ENCODE results near the gene SACS.
"Not testable (repeated sequence)": the region's sequence is repeated elsewhere in the genome, so short reads cannot be mapped to it uniquely, and the experiment has no call there.

SACS gene

DNA sequence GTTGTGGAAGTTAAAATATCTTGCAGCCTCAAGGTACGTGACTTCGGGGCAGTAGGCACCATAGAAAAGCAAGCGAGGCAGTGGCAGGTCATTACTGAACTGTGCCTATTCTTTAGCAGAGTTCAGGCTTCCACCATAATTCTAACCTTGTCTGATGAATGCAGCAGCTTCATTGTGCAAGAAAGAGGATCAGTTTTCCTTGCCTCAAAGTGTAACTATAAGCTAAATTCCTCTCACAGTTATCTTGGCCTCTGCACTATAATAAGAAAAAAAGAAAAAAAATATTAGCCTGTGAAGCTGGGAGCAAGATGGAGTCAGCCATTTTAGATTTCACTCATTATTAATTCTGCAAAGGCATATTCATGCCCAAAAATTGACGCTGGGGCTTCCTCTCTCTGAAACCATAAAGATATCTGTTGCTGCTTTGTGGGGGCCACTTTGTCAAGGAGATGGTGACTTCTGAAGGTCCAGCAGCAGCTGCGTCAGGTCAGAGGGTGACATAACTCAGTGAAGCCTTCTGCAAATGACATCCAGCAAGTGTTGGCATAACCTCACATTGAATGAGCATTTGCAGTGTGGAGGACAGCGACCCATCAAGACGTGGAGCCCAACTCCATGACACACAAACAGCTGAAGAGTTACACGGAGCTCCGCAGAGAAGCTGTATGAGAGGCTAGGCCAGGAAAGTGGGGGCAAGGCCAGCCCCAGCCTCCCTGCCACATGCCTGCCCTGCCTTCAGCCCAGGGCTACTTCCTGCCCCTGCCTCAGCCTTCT is 23.1 kb upstream of the SACS start:
- H3K4me3 ChIP-seq (ENCODE audit: low read length) = no peak overlapping the region

DNA sequence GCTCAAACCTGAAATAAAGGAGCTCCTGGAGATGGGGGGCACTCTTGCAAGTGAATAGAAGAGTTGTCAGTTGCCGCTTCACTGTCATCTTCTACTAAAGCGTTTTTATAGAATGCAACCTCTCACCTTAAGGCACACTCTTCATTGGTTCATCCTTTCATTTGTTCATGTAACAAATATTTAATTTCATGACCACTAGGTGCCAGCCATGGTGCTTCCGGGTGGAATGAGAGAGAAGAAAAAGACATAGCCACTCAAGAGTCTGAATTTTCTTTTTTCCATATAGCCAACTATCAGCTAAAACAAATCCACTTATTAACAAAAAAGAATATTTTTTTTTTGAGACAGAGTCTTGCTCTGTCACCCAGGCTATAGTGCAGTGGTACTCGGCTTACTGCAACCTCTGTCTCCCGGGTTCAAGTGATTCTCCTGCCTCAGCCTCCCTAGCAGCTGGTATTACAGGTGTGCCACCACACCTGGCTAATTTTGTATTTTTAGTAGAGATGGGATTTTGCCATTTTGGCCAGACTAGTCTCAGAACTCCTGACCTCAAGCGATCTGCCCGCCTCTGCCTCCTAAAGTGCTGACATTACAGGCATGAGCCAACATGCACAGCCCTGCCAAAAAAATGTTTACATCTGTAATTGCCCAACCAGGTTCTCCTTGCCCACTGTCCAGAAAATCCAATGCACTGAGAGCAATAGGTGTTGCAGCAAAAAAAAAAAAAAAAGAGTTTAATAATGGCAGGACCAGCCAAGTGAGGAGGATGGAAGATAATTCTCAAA is 22.1 kb upstream of the SACS start:
- no peak overlapping the region for H3K4me3 ChIP-seq (ENCODE audit: low read length)
- no peak for DNase-seq (ENCODE audit: low read depth, low spot score)

More for the DNA sequence above, 23.1 kb upstream of the SACS start:
- no peak for DNase-seq (ENCODE audit: low read depth, low spot score)

DNA sequence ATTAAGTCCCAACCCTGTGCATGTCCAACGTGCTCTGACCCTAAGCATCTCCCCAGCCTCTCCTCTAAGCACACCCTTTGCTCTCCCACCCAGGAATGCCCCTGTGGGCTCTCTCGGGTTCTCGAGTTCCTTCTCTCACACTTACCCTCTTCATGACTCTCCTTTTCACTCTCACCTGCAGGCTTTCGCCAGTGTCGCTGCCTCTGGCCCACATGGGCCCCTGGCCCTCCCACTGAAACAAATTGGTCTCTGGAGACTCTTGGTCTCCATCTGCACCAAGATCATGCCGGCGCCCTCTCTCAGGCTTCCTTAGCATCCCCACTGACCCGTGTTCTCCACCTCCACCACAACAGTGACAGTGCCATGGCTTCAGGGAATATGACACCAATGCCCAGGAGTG is 19.6 kb upstream of the SACS start:
- no peak for DNase-seq (ENCODE audit: low read depth, low spot score)
- H3K4me3 ChIP-seq (ENCODE audit: low read length) = no peak overlapping the region

DNA sequence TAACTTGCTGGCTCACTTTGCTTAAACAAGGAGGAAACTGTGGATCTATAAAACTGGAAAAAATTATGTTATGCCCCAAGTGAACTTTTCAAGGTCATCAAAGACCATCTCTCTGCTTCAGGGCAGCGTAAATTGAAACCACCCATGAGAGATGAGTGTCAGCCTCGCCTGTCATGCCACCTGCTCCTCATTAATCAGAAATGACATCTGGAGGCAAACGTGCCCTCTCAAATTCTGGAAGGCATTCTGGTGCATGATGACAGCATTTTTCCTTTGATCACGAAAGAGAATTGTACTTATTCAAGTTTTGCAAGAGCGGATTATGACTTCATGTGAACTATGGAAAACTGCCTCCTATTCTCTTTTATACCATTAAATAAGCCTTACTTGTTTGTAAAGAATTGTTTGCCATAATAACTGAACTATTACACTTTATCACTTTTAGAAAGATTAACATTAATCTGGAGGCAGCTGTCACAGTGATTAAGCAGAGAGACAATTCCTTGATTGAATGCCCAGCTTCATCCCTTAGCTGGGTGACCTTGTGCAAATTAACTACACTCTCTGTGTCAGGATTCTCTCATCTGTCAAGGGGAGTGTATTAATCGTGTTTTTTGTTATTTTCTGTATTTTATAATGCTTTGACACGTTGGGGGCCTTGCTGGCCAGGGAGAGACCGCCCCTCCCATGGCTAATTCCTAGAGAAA is 17.0 kb upstream of the SACS start:
- no peak overlapping the region for H3K4me3 ChIP-seq (ENCODE audit: low read length)
- no peak for DNase-seq (ENCODE audit: low read depth, low spot score)

DNA sequence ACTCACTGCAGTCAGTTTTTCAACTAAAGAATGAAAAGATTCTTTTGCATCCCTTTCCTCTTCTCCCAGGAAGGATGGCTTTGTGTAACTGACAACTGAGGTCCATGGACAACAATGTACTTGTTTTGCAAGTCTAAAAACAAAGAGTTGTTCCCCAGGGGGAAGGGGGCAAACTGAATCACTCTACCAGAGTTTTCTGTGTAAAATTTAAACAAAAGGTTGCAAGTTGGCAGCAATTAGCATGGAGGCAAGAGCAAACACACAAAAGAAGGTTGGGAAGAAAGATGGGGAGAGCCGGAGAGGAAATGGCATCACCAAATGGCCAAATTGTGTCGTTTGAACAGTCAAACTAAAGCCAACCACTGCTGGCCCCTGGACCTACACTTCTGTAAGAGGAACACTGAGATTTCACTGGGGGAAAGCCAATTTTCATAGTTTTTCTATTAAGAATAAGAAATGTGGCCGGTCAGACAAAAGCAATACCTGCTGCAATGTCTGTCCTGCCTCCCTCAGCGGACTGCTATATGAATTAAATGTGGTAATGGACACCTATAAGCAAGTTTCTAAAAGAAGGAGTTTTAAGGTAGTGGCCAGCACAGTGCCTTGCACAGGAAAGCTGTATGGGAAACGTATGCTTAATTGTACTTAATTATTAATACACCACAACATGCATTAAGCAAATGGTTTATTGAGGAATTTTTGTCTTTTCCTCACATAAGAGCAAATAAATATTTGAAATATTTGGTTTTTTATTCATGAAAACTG is 16.1 kb upstream of the SACS start:
- DNase-seq (ENCODE audit: low read depth, low spot score) = no peak
- no peak overlapping the region for H3K4me3 ChIP-seq (ENCODE audit: low read length)

DNA sequence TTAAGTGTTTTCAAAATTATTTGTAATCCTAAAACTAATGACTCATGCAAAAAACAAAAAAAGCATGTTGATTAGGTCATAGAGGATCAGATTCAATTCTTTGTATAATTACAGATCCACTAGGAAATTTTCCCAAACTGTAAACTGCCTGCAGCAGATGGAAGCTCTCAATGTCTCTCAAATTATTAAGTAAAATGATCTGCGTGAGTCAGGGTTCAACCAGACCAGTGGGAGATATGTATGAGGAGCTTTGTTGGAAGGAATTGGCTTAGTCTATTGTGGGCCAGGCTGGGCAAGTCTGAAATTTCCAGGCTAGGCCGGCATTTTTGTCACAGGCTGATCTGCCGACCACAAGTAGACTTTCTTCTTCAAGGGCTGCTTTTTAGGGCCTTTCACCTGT is 14.4 kb upstream of the SACS start:
- DNase-seq (ENCODE audit: low read depth, low spot score) = no peak
- H3K4me3 ChIP-seq (ENCODE audit: low read length) = no peak overlapping the region

DNA sequence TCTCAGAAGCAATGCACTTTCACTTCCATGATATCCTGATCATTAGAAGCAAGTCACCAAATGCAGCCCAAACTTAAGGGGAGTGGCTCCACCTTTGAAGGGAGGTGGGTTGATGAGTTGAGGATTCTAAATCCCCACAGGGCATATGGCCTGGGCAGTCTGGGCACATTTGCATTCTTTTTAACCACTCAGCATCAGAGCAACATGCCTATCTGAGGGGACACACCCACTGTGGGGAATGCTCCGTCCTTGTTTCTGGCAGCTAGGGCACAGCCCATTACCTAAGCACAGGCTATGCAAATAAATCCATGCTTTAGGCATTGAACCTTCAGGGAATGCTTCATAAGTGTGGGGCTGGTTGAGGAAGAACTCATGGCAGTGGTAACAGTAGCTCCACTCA is 12.3 kb upstream of the SACS start:
- no peak for DNase-seq (ENCODE audit: low read depth, low spot score)
- H3K4me3 ChIP-seq (ENCODE audit: low read length) = no peak overlapping the region

DNA sequence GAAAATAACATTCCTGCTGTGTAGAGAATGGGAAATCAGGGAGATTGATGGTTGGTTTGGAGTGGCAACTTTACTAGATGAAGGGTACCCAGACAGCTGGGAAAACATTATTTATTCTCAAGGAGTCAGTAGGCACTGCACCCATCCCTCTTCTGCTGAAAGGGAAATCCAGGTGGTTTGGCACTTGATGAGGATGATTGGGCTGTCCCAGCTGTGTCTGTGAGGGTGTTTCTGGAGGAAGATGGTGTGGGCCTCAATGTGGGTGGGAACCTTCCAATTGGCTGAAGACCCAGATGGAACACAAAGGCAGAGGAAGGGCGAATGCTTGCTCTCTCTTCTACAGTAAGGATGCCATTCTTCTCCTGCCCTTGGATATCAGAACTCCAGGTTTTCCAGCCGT is 10.4 kb upstream of the SACS start:
- no peak for DNase-seq (ENCODE audit: low read depth, low spot score)
- no peak overlapping the region for H3K4me3 ChIP-seq (ENCODE audit: low read length)

DNA sequence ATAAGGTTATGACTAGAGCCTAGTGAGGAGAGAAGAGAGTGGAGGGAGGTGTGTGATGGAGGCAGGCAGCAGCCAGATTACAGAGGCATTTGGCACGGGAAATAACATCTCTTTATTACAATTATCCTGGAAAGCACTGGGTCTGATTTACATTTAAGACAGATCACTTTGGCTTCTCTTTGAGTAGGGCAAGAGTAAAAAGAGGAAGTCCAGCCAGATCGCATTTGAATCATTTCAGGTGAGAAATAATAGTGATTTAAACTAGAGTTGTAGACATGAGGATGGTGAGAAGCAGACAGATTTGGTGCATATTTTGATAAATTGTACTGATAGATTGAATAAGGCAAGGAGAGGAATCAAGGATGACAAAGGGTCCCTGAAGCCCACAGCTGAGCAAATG is 9.6 kb upstream of the SACS start:
- no peak for DNase-seq (ENCODE audit: low read depth, low spot score)

DNA sequence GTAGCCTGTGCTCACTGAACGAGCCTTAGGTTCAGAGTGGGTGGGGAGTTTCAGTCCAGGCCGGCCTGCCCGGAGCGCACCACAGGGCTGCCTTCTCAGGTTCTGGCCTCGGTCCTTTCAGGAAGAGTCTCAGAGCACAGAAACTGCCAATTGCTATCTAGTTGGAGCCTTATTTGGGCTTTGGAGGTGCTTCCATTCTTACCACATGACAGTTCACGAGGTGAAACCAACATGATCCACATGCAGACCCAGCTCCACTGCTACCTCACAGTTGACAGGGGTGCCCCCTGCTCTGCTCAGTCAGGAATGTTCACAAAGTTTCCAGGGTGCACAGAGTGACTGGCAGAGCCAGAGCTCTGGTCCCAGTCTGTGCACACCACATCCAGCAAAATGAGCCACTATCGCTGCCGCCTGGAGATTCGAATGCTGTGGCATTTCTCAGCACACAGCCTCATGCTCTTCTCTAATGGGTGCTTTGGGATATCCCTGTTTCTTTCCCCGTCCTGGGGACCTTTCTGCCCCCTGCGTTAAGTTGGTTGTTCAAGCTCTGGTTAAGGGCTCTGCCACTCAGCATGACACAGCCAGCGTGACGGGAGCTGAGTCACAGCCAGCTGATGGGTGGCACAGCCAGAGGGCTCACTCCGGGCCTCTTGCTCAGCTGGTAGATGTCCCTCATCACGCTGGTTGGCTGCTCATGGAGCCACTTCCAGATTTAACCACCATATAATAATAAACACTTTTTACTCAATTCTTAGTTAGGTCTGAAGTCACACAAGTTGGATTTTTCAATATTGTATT is 7.5 kb upstream of the SACS start:
- no peak for DNase-seq (ENCODE audit: low read depth, low spot score)
- no peak overlapping the region for H3K4me3 ChIP-seq (ENCODE audit: low read length)

More for the DNA sequence above, 9.6 kb upstream of the SACS start:
- no peak overlapping the region for H3K4me3 ChIP-seq (ENCODE audit: low read length)

DNA sequence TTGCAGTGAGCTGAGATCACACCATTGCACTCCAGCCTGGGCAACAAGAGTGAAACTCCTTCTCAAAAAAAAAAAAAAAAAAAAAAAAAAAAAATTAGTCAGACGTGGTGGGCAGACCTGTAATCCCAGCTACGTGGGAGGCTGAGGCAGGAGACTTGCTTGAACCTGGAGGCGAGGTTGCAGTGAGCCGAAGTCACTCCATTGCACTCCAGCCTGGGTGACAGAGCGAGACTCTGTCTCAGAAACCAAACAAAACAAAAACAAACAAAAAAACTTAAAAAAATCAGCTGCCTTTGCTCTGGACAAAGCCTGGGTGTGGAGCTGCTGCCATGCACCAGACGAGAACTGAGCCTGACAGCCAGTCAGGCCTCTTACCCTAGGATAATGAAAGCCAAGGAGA is 6.8 kb upstream of the SACS start:
- not testable (repeated sequence) for DNase-seq (ENCODE audit: low read depth, low spot score); H3K4me3 ChIP-seq (ENCODE audit: low read length)

DNA sequence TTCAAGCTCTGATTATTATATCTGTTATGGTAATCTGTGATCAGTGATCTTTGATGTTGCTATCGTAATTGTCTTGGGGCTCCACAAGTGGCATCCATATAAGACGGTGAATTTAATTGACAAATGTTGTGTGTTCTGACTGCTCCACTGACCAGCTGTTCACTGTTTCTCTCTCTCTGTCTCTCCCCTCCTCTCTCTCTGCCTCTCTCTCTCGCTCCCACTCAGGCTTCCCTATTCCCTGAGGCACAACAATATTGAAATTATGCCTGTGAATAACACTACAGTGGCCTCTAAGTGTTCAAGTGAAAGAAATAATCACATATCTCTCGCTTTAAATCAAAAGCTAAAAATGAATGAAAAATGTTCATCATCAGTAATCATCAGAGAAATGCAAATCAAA is 4.4 kb upstream of the SACS start:
- H3K4me3 ChIP-seq (ENCODE audit: low read length) = no peak overlapping the region
- no peak for DNase-seq (ENCODE audit: low read depth, low spot score)

DNA sequence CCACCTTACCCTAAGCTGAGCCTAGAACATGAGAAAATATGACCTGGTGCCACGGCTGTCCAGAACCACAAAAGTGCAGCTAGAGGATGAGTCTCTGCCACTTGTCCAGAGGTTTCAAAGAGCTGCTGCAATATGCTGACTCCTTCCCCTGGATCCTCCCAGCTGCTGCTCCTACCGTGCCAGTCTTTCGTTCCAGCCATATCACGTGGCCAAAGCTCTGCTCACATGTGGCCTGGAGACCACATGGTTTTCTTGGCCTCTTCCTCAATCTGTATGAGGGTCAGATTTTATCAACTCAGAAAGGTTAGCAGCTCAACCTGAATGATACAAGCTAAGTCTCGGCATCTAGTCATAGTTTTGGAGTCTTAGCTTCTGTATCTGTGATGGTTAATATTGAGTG is 3.2 kb upstream of the SACS start:
- DNase-seq (ENCODE audit: low read depth, low spot score) = no peak
- no peak overlapping the region for H3K4me3 ChIP-seq (ENCODE audit: low read length)

DNA sequence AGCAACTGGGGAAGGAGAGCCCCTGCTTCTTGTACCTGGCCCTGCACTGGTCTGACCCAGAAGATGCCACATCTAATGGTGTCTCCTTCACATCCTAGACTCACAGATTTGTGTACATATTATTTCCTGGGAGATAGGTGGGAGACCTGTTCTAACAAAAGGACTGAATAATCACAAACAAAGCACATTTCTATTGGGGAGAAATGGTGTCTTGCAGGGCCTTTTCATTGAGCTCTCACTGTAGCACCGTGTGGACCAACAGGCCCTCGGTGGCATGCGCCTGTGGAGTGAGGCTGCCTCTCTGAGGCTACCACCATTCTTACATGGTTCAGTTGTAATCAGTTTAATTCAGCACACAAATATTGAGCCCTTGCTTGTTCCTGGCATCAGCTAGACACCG is 989 bp upstream of the SACS start:
- no peak overlapping the region for H3K4me3 ChIP-seq (ENCODE audit: low read length)
- DNase-seq (ENCODE audit: low read depth, low spot score) = no peak

DNA sequence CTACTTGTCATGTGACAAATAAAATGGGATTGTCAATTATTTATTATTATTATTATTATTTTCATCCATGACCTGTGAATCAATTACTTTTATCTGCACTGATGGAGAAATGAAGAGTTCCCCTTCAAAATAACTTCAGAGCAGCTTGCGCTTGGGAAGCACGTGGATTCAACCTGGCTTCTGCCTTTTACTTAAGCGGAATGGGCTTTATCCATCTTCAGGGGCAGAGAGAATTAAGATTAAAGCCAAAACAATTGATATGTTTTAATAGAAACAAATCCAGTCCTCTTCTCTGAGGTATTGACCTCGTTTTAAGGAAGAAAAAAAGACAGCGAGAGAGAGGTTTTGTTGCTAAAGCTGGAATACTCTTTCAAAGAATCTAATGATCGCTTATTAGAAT is 876 bp downstream of the SACS start:
- DNase-seq (ENCODE audit: low read depth, low spot score) = no peak
- no peak overlapping the region for H3K4me3 ChIP-seq (ENCODE audit: low read length)

DNA sequence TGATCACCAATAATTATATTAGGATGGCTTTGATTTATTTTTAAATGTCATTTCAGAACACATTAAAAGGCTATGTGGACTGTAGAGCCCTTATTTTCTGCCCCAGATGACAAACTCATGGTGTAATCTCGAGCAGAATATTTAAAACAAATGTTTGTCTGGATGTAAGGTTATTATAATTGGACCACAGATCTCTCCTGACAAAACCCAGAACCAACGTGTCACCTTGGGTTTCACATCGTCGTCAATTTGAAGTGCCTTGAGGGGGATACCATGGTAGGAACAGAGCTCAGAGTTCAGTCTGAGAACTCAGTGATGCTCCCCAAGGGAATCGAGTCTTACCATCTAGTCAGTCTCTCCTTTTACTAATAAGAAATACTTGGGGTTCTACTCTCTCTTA is 2.8 kb downstream of the SACS start:
- H3K4me3 ChIP-seq (ENCODE audit: low read length) = no peak overlapping the region
- DNase-seq (ENCODE audit: low read depth, low spot score) = no peak

DNA sequence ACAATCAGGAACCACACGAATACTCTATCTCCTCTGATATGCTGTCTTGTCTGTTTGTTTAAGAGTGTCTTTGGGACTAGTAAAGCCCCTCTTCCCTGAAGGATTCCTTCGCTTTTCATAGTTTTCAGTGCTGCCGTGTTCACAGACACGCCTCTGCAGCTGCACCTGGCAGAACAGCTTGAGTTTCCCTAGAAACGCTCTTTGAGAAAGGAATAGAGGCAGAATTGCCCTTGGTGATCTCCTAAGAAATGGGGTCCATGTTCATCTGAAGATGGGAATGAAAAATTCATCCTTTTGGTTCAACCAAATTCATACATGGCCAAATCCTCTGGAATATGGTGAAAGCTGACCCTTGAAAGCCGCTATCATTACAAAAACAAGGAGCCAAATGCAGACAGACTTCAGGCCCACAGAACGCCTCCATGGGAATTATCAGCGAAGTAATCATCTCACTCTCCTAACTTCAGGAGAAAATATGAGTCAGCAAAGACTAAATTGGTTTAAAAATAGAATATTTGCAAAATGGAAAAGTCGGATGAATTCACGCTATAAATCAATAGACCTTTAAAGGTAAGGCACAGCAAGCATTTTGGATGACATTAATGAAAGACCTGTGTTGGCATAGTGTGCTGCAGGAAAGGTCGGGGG is 5.5 kb downstream of the SACS start:
- no peak for DNase-seq (ENCODE audit: low read depth, low spot score)
- H3K4me3 ChIP-seq (ENCODE audit: low read length) = no peak overlapping the region

DNA sequence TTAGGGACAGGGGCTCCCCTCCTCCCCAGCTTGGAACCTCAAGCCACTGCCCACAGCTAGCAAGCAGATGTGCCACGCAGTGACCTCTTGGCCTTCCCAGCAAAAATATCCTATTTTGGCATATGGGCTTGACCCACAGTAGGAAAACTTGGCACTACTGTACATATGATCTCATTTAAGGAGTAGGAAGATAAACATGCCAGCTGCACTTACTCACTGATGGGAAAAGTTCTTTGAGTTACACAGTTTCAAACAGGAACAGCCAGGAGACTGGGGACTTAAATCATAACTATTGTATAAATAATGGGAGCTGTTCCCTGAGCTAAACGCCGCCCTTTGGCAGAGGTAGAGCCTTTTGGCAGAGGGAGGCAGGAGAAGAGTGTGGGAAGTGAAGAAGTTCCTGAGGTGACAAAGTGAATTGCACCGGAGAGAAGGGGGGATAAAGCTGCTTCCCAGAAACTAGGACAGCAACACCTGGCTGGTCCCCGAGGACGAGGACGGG is 6.1 kb downstream of the SACS start:
- no peak for DNase-seq (ENCODE audit: low read depth, low spot score)
- no peak overlapping the region for H3K4me3 ChIP-seq (ENCODE audit: low read length)

Measured in Jurkat, Clone E6-1 (cell line).